WTC11 (cell line): Measurements from ENCODE around the gene FCSK.

ENCODE experiments used
- ESRRA ChIP-seq: sonication (generic); formaldehyde crosslinking; IDR thresholded peaks from 2 replicates; pipeline ENCODE4 v1.8.1; 2022; ENCODE audit warnings: mild to moderate bottlenecking, missing genetic modification reagents, borderline replicate concordance
- SMAD3 ChIP-seq: sonication (generic); formaldehyde crosslinking; IDR thresholded peaks from 2 replicates; pipeline ENCODE4 v1.8.0; 2022; ENCODE audit warnings: missing genetic modification reagents, mild to moderate bottlenecking, borderline replicate concordance
- TEAD1 ChIP-seq: sonication (generic); formaldehyde crosslinking; IDR thresholded peaks from 2 replicates; pipeline ENCODE4 v1.8.0; 2022; ENCODE audit warnings: mild to moderate bottlenecking, missing genetic modification reagents
- ZNF121 ChIP-seq: sonication (generic); formaldehyde crosslinking; IDR thresholded peaks from 2 replicates; pipeline ENCODE4 v1.8.0; 2023; ENCODE audit warnings: missing genetic modification reagents
- TF ChIP-seq, protein P1 (sequence below): fragments of 200-600 bp; IDR thresholded peaks from 2 replicates; pipeline ENCODE4 v1.8.0; 2022; ENCODE audit warnings: antibody characterized with exemption
- TF ChIP-seq, protein P2 (sequence below): sonication (generic); formaldehyde crosslinking; IDR thresholded peaks from 2 replicates; pipeline ENCODE4 v1.8.0; 2022; ENCODE audit warnings: mild to moderate bottlenecking, missing genetic modification reagents
- TF ChIP-seq, protein P3 (sequence below): sonication (generic); formaldehyde crosslinking; IDR thresholded peaks from 2 replicates; pipeline ENCODE4 v1.8.0; 2022; ENCODE audit warnings: mild to moderate bottlenecking, missing genetic modification reagents
- TF ChIP-seq, protein P4 (sequence below): sonication (generic); formaldehyde crosslinking; IDR thresholded peaks from 2 replicates; pipeline ENCODE4 v1.8.1; 2023; ENCODE audit warnings: mild to moderate bottlenecking, moderate library complexity, missing genetic modification reagents
- TF ChIP-seq, protein P5 (sequence below): fragments of 250-450 bp; sonication (Bioruptor Pico); IDR thresholded peaks from 2 replicates; pipeline ENCODE4 v2.1.2; 2022; ENCODE audit warnings: mild to moderate bottlenecking, moderate library complexity
- TF ChIP-seq, protein P6 (sequence below): sonication (generic); formaldehyde crosslinking; IDR thresholded peaks from 2 replicates; pipeline ENCODE4 v1.8.0; 2023; ENCODE audit warnings: missing genetic modification reagents
- TF ChIP-seq, protein P7 (sequence below): sonication (generic); formaldehyde crosslinking; conservative IDR thresholded peaks from 2 replicates; pipeline ENCODE4 v1.8.1; 2022; ENCODE audit warnings: mild to moderate bottlenecking, missing genetic modification reagents
- TF ChIP-seq, protein P8 (sequence below): fragments of 250-450 bp; sonication (Bioruptor Pico); IDR thresholded peaks from 2 replicates; pipeline ENCODE4 v1.9.0; 2021; ENCODE audit warnings: mild to moderate bottlenecking
- TF ChIP-seq, protein P9 (sequence below): sonication (generic); formaldehyde crosslinking; IDR thresholded peaks from 2 replicates; pipeline ENCODE4 v1.8.0; 2023; ENCODE audit warnings: missing genetic modification reagents, mild to moderate bottlenecking, borderline replicate concordance

DNA sequence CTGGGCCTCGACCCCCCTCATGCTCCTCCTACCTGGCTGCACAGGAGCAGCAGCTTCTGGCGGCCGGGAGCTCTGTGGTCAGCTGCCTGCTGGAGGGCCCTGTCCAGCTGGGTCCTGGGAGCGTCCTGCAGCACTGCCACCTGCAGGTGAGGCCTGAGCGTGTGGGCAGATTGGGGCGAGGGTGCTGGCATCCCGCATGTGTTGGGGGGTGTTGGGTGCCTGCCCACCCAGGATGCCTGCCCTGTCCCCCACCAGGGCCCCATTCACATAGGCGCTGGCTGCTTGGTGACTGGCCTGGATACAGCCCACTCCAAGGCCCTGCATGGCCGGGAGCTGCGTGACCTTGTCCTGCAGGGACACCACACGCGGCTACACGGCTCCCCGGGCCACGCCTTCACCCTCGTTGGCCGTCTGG, 16.5 kb downstream of the FCSK start:
- TF ChIP-seq, protein P1, sequence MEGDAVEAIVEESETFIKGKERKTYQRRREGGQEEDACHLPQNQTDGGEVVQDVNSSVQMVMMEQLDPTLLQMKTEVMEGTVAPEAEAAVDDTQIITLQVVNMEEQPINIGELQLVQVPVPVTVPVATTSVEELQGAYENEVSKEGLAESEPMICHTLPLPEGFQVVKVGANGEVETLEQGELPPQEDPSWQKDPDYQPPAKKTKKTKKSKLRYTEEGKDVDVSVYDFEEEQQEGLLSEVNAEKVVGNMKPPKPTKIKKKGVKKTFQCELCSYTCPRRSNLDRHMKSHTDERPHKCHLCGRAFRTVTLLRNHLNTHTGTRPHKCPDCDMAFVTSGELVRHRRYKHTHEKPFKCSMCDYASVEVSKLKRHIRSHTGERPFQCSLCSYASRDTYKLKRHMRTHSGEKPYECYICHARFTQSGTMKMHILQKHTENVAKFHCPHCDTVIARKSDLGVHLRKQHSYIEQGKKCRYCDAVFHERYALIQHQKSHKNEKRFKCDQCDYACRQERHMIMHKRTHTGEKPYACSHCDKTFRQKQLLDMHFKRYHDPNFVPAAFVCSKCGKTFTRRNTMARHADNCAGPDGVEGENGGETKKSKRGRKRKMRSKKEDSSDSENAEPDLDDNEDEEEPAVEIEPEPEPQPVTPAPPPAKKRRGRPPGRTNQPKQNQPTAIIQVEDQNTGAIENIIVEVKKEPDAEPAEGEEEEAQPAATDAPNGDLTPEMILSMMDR: no peak
- no peak for TF ChIP-seq ZNF121 (CRISPR knock-in tag)
- TF ChIP-seq, protein P2, sequence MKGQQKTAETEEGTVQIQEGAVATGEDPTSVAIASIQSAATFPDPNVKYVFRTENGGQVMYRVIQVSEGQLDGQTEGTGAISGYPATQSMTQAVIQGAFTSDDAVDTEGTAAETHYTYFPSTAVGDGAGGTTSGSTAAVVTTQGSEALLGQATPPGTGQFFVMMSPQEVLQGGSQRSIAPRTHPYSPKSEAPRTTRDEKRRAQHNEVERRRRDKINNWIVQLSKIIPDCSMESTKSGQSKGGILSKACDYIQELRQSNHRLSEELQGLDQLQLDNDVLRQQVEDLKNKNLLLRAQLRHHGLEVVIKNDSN (CRISPR knock-in tag): no peak
- no peak for TF ChIP-seq TEAD1 (CRISPR knock-in tag)
- TF ChIP-seq, protein P3, sequence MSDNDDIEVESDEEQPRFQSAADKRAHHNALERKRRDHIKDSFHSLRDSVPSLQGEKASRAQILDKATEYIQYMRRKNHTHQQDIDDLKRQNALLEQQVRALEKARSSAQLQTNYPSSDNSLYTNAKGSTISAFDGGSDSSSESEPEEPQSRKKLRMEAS (CRISPR knock-in tag): no peak
- TF ChIP-seq ESRRA (CRISPR knock-in tag): no peak
- TF ChIP-seq SMAD3 (CRISPR knock-in tag): no peak
- TF ChIP-seq, protein P4, sequence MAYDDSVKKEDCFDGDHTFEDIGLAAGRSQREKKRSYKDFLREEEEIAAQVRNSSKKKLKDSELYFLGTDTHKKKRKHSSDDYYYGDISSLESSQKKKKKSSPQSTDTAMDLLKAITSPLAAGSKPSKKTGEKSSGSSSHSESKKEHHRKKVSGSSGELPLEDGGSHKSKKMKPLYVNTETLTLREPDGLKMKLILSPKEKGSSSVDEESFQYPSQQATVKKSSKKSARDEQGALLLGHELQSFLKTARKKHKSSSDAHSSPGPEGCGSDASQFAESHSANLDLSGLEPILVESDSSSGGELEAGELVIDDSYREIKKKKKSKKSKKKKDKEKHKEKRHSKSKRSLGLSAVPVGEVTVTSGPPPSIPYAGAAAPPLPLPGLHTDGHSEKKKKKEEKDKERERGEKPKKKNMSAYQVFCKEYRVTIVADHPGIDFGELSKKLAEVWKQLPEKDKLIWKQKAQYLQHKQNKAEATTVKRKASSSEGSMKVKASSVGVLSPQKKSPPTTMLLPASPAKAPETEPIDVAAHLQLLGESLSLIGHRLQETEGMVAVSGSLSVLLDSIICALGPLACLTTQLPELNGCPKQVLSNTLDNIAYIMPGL: no peak
- TF ChIP-seq, protein P5, sequence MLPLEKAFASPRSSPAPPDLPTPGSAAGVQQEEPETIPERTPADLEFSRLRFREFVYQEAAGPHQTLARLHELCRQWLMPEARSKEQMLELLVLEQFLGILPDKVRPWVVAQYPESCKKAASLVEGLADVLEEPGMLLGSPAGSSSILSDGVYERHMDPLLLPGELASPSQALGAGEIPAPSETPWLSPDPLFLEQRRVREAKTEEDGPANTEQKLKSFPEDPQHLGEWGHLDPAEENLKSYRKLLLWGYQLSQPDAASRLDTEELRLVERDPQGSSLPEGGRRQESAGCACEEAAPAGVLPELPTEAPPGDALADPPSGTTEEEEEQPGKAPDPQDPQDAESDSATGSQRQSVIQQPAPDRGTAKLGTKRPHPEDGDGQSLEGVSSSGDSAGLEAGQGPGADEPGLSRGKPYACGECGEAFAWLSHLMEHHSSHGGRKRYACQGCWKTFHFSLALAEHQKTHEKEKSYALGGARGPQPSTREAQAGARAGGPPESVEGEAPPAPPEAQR (CRISPR knock-in tag): no peak
- TF ChIP-seq, protein P6, sequence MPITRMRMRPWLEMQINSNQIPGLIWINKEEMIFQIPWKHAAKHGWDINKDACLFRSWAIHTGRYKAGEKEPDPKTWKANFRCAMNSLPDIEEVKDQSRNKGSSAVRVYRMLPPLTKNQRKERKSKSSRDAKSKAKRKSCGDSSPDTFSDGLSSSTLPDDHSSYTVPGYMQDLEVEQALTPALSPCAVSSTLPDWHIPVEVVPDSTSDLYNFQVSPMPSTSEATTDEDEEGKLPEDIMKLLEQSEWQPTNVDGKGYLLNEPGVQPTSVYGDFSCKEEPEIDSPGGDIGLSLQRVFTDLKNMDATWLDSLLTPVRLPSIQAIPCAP (CRISPR knock-in tag): no peak
- TF ChIP-seq, protein P7, sequence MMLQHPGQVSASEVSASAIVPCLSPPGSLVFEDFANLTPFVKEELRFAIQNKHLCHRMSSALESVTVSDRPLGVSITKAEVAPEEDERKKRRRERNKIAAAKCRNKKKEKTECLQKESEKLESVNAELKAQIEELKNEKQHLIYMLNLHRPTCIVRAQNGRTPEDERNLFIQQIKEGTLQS (CRISPR knock-in tag): no peak
- TF ChIP-seq, protein P8, sequence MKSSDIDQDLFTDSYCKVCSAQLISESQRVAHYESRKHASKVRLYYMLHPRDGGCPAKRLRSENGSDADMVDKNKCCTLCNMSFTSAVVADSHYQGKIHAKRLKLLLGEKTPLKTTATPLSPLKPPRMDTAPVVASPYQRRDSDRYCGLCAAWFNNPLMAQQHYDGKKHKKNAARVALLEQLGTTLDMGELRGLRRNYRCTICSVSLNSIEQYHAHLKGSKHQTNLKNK (CRISPR knock-in tag): no peak
- TF ChIP-seq, protein P9, sequence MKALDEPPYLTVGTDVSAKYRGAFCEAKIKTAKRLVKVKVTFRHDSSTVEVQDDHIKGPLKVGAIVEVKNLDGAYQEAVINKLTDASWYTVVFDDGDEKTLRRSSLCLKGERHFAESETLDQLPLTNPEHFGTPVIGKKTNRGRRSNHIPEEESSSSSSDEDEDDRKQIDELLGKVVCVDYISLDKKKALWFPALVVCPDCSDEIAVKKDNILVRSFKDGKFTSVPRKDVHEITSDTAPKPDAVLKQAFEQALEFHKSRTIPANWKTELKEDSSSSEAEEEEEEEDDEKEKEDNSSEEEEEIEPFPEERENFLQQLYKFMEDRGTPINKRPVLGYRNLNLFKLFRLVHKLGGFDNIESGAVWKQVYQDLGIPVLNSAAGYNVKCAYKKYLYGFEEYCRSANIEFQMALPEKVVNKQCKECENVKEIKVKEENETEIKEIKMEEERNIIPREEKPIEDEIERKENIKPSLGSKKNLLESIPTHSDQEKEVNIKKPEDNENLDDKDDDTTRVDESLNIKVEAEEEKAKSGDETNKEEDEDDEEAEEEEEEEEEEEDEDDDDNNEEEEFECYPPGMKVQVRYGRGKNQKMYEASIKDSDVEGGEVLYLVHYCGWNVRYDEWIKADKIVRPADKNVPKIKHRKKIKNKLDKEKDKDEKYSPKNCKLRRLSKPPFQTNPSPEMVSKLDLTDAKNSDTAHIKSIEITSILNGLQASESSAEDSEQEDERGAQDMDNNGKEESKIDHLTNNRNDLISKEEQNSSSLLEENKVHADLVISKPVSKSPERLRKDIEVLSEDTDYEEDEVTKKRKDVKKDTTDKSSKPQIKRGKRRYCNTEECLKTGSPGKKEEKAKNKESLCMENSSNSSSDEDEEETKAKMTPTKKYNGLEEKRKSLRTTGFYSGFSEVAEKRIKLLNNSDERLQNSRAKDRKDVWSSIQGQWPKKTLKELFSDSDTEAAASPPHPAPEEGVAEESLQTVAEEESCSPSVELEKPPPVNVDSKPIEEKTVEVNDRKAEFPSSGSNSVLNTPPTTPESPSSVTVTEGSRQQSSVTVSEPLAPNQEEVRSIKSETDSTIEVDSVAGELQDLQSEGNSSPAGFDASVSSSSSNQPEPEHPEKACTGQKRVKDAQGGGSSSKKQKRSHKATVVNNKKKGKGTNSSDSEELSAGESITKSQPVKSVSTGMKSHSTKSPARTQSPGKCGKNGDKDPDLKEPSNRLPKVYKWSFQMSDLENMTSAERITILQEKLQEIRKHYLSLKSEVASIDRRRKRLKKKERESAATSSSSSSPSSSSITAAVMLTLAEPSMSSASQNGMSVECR: no peak
